Astrocyte (in vitro differentiated cells and primary cell): ENCODE results near the gene PYGL. TPM values are rescaled to one million over a fixed set of nuclear protein-coding genes. Genes with fewer than 3 reads are reported as not detected.

Source experiments
- DNase-seq: peaks from one replicate; pipeline ENCODE4 v3.0.0-alpha.2; 2010; ENCODE audit warnings: low read depth
- FAIRE-seq: peaks from 2 replicates; lab custom pipeline; 2011; peaks lifted over from hg19 to GRCh38; lab: Jason Lieb, UNC
- H2AFZ ChIP-seq: 2 replicates; pipeline ENCODE4 v1.6.0; 2012; ENCODE audit warnings: low read depth, low read length, inconsistent platforms
- H3K27ac ChIP-seq: 2 replicates; pipeline ENCODE4 v1.5.1; 2011; ENCODE audit warnings: low read depth, low read length, inconsistent platforms
- H3K27me3 ChIP-seq: 2 replicates; pipeline ENCODE4 v1.6.0; 2011; ENCODE audit warnings: low read length, inconsistent platforms; ENCODE audit not compliant: insufficient read depth
- H3K36me3 ChIP-seq: 2 replicates; pipeline ENCODE4 v1.5.1; 2011; ENCODE audit warnings: low read length, inconsistent platforms; ENCODE audit not compliant: insufficient read depth
- H3K4me1 ChIP-seq: 2 replicates; pipeline ENCODE4 v1.5.1; 2011; ENCODE audit warnings: low read length, inconsistent platforms; ENCODE audit not compliant: insufficient read depth
- H3K4me2 ChIP-seq: 2 replicates; pipeline ENCODE4 v1.6.0; 2012; ENCODE audit warnings: low read length, inconsistent platforms
- H3K4me3 ChIP-seq: 2 replicates; pipeline ENCODE4 v1.5.1; 2011; ENCODE audit warnings: low read depth, mild to moderate bottlenecking, low read length, inconsistent platforms; ENCODE audit not compliant: insufficient read depth
- H3K79me2 ChIP-seq: 2 replicates; pipeline ENCODE4 v1.6.0; 2012; ENCODE audit warnings: mild to moderate bottlenecking, low read length, inconsistent platforms; ENCODE audit not compliant: insufficient read depth
- H3K9ac ChIP-seq: 2 replicates; pipeline ENCODE4 v1.6.0; 2012; ENCODE audit warnings: mild to moderate bottlenecking, low read length, inconsistent platforms
- H3K9me3 ChIP-seq: 2 replicates; pipeline ENCODE4 v1.5.1; 2012; ENCODE audit warnings: low read depth, mild to moderate bottlenecking, low read length, inconsistent platforms; ENCODE audit not compliant: insufficient read depth
- H4K20me1 ChIP-seq: 2 replicates; pipeline ENCODE4 v1.6.0; 2012; ENCODE audit warnings: low read length, inconsistent platforms; ENCODE audit not compliant: insufficient read depth
- H3K27ac Mint-ChIP-seq: one replicate; pipeline ENCODE4 v1.8.0; 2021; ENCODE audit warnings: mild to moderate bottlenecking, mixed read lengths; ENCODE audit not compliant: unreplicated experiment
- H3K27me3 Mint-ChIP-seq: one replicate; pipeline ENCODE4 v1.8.0; 2021; ENCODE audit warnings: low read depth, mixed read lengths; ENCODE audit not compliant: unreplicated experiment
- H3K36me3 Mint-ChIP-seq: one replicate; pipeline ENCODE4 v1.8.0; 2021; ENCODE audit warnings: low read depth, mixed read lengths; ENCODE audit not compliant: unreplicated experiment
- H3K4me1 Mint-ChIP-seq: one replicate; pipeline ENCODE4 v1.8.0; 2021; ENCODE audit warnings: low read depth, mixed read lengths; ENCODE audit not compliant: unreplicated experiment
- H3K4me3 Mint-ChIP-seq: one replicate; pipeline ENCODE4 v1.8.0; 2021; ENCODE audit warnings: mild to moderate bottlenecking, moderate library complexity, mixed read lengths; ENCODE audit not compliant: unreplicated experiment
- H3K9me3 Mint-ChIP-seq: one replicate; pipeline ENCODE4 v1.8.0; 2021; ENCODE audit warnings: mild to moderate bottlenecking, mixed read lengths; ENCODE audit not compliant: unreplicated experiment
- EZH2 ChIP-seq: IDR thresholded peaks from 2 replicates; pipeline ENCODE4 v1.6.1; 2012; ENCODE audit warnings: mild to moderate bottlenecking, low read length, inconsistent platforms; ENCODE audit not compliant: insufficient read depth
- total RNA-seq: library from RNA; stranded (reverse); gene quantifications from 2 replicates; pipeline ENCODE4 v1.2.1, GENCODE V29; 2021
- TF ChIP-seq, protein P1 (sequence below): IDR thresholded peaks from 2 replicates; pipeline ENCODE4 v1.5.1; 2011; ENCODE audit warnings: low read depth, mild to moderate bottlenecking, inconsistent platforms, low read length, moderate library complexity; ENCODE audit not compliant: insufficient read depth

PYGL gene
- total RNA-seq, 1 donor from 2014 or later: 97.6 TPM

- no peak overlapping the region for H2AFZ ChIP-seq
- no peak for DNase-seq
- no peak overlapping the region for H3K27ac ChIP-seq
- no peak overlapping the region for H3K4me3 ChIP-seq
- H3K4me1 ChIP-seq: peaks cover 10% of the 10 kb centered on the region
- no peaks in the 10 kb centered on the region for H4K20me1 ChIP-seq
- peaks cover 13% of the 10 kb centered on the region for H3K4me1 Mint-ChIP-seq
- no peaks in the 10 kb centered on the region for H3K27me3 ChIP-seq
- no peak overlapping the region for H3K27ac Mint-ChIP-seq
- H3K9me3 ChIP-seq: no peaks in the 10 kb centered on the region
- peaks cover 4% of the 10 kb centered on the region for H3K36me3 ChIP-seq
- peaks cover 33% of the 10 kb centered on the region for H3K36me3 Mint-ChIP-seq
- no peak for FAIRE-seq
- H3K9me3 Mint-ChIP-seq: no peaks in the 10 kb centered on the region
- TF ChIP-seq EZH2: no peak
- TF ChIP-seq, protein P1, sequence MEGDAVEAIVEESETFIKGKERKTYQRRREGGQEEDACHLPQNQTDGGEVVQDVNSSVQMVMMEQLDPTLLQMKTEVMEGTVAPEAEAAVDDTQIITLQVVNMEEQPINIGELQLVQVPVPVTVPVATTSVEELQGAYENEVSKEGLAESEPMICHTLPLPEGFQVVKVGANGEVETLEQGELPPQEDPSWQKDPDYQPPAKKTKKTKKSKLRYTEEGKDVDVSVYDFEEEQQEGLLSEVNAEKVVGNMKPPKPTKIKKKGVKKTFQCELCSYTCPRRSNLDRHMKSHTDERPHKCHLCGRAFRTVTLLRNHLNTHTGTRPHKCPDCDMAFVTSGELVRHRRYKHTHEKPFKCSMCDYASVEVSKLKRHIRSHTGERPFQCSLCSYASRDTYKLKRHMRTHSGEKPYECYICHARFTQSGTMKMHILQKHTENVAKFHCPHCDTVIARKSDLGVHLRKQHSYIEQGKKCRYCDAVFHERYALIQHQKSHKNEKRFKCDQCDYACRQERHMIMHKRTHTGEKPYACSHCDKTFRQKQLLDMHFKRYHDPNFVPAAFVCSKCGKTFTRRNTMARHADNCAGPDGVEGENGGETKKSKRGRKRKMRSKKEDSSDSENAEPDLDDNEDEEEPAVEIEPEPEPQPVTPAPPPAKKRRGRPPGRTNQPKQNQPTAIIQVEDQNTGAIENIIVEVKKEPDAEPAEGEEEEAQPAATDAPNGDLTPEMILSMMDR: no peak
- H3K79me2 ChIP-seq: no peaks in the 10 kb centered on the region
- H3K4me2 ChIP-seq: no peak overlapping the region
- H3K9ac ChIP-seq: no peak overlapping the region
- H3K27me3 Mint-ChIP-seq: no peaks in the 10 kb centered on the region
- no peak overlapping the region for H3K4me3 Mint-ChIP-seq
Observed at GRCh38 chr14:50917449-50917848, 26.8 kb downstream of the PYGL start.

GRCh38 chr14:50910495-50911420 is 33.5 kb downstream of the PYGL start:
- no peaks in the 10 kb centered on the region for H3K9me3 ChIP-seq
- peaks cover 48% of the 10 kb centered on the region for H3K36me3 Mint-ChIP-seq
- no peak overlapping the region for H3K27ac Mint-ChIP-seq
- H3K4me1 ChIP-seq: no peaks in the 10 kb centered on the region
- H3K27me3 Mint-ChIP-seq: no peaks in the 10 kb centered on the region
- H3K9me3 Mint-ChIP-seq: no peaks in the 10 kb centered on the region
- TF ChIP-seq EZH2: no peak
- peaks cover 5% of the 10 kb centered on the region for H3K4me1 Mint-ChIP-seq
- no peaks in the 10 kb centered on the region for H4K20me1 ChIP-seq
- no peak overlapping the region for H3K9ac ChIP-seq
- DNase-seq (no peak), FAIRE-seq (no peak)
- H3K4me3 ChIP-seq: no peak overlapping the region
- H3K36me3 ChIP-seq: peaks cover 7% of the 10 kb centered on the region
- H3K27ac ChIP-seq: no peak overlapping the region
- no peak overlapping the region for H3K4me3 Mint-ChIP-seq
- no peak overlapping the region for H3K4me2 ChIP-seq
- no peak overlapping the region for H2AFZ ChIP-seq
- H3K79me2 ChIP-seq: no peaks in the 10 kb centered on the region
- no peaks in the 10 kb centered on the region for H3K27me3 ChIP-seq

GRCh38 chr14:50906326-50907065 is 37.8 kb downstream of the PYGL start:
- Histone ChIP-seq H3K4me3 (no peak overlapping the region), H4K20me1 (no peaks in the 10 kb centered on the region), H3K4me2 (no peak overlapping the region), H3K4me1 (no peaks in the 10 kb centered on the region), H3K27me3 (no peaks in the 10 kb centered on the region), H3K9ac (no peak overlapping the region), H2AFZ (no peak overlapping the region), H3K79me2 (no peaks in the 10 kb centered on the region), H3K27ac (no peak overlapping the region), H3K36me3 (no peaks in the 10 kb centered on the region), H3K9me3 (no peaks in the 10 kb centered on the region)
- FAIRE-seq: no peak
- TF ChIP-seq, protein P1: no peak
- Mint-ChIP-seq H3K4me1 (peaks cover 5% of the 10 kb centered on the region), H3K27ac (no peak overlapping the region), H3K4me3 (no peak overlapping the region), H3K9me3 (peaks cover 2% of the 10 kb centered on the region), H3K36me3 (peaks cover 49% of the 10 kb centered on the region), H3K27me3 (no peaks in the 10 kb centered on the region)
- DNase-seq: no peak
